ENCODE measurements around the gene FRY.
A peak's percentile ranks its signal among the peaks of the same experiment; 100 is the strongest.

Gene FRY

GRCh38 chr13:32261567-32261966 is 230.0 kb downstream of the FRY start:
- Histone ChIP-seq H3K4me1 (ENCODE audit: control insufficient read depth, insufficient read depth, low read length) (peaks cover 11% of the 10 kb centered on the region), H3K27me3 (replicated peaks; ENCODE audit: control insufficient read depth, insufficient read depth, low read length) (no peaks in the 10 kb centered on the region), H3K4me3 (ENCODE audit: low read length) (no peak overlapping the region), H3K36me3 (ENCODE audit: control insufficient read depth, insufficient read depth, low read length, severe bottlenecking) (peaks cover 8% of the 10 kb centered on the region), H3K9me3 (ENCODE audit: control insufficient read depth, low read length) (no peaks in the 10 kb centered on the region), H3K9ac (ENCODE audit: low read length) (no peak overlapping the region)
- peak; percentile 73 for DNase-seq (ENCODE audit: low read depth)

GRCh38 chr13:32262165-32262564 is 230.6 kb downstream of the FRY start:
- Histone ChIP-seq H3K27me3 (replicated peaks; ENCODE audit: control insufficient read depth, insufficient read depth, low read length) (no peaks in the 10 kb centered on the region), H3K9me3 (ENCODE audit: control insufficient read depth, low read length) (no peaks in the 10 kb centered on the region), H3K4me3 (ENCODE audit: low read length) (no peak overlapping the region), H3K4me1 (ENCODE audit: control insufficient read depth, insufficient read depth, low read length) (peaks cover 11% of the 10 kb centered on the region), H3K9ac (ENCODE audit: low read length) (no peak overlapping the region), H3K36me3 (ENCODE audit: control insufficient read depth, insufficient read depth, low read length, severe bottlenecking) (peaks cover 8% of the 10 kb centered on the region)
- DNase-seq (ENCODE audit: low read depth), result no peak

GRCh38 chr13:32262619-32263018 is 231.0 kb downstream of the FRY start:
- no peak overlapping the region for H3K9ac ChIP-seq (ENCODE audit: low read length)
- H3K27me3 ChIP-seq (replicated peaks; ENCODE audit: control insufficient read depth, insufficient read depth, low read length), result no peaks in the 10 kb centered on the region
- peaks cover 8% of the 10 kb centered on the region for H3K36me3 ChIP-seq (ENCODE audit: control insufficient read depth, insufficient read depth, low read length, severe bottlenecking)
- H3K4me1 ChIP-seq (ENCODE audit: control insufficient read depth, insufficient read depth, low read length), result peaks cover 11% of the 10 kb centered on the region
- no peak overlapping the region for H3K4me3 ChIP-seq (ENCODE audit: low read length)
- no peaks in the 10 kb centered on the region for H3K9me3 ChIP-seq (ENCODE audit: control insufficient read depth, low read length)
- no peak for DNase-seq (ENCODE audit: low read depth)

DNA sequence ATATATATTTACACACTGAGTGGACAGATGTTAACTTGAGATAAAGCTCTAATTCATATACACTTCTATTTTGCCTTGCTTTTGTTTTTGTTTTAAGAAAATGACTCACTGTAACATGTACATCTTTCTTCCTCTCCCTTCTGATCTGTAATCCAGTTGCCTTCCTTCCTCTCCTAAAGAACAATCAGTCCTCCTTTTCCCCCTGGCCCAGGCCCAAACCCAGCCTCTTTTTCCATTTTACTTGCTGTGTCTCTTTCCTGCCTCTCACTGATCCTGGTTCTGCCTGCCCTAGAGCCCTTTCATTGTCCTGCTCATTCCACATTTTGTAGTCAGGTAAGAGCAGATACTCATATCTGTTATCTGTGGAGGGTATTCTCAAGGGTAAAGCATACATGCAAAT is 232.8 kb downstream of the FRY start:
- Histone ChIP-seq H3K36me3 (ENCODE audit: control insufficient read depth, insufficient read depth, low read length, severe bottlenecking) (peaks cover 11% of the 10 kb centered on the region), H3K9me3 (ENCODE audit: control insufficient read depth, low read length) (no peaks in the 10 kb centered on the region), H3K4me3 (ENCODE audit: low read length) (no peak overlapping the region), H3K27me3 (replicated peaks; ENCODE audit: control insufficient read depth, insufficient read depth, low read length) (no peaks in the 10 kb centered on the region), H3K9ac (ENCODE audit: low read length) (no peak overlapping the region), H3K4me1 (ENCODE audit: control insufficient read depth, insufficient read depth, low read length) (peaks cover 11% of the 10 kb centered on the region)
- DNase-seq (ENCODE audit: low read depth), result peak; percentile 41

DNA sequence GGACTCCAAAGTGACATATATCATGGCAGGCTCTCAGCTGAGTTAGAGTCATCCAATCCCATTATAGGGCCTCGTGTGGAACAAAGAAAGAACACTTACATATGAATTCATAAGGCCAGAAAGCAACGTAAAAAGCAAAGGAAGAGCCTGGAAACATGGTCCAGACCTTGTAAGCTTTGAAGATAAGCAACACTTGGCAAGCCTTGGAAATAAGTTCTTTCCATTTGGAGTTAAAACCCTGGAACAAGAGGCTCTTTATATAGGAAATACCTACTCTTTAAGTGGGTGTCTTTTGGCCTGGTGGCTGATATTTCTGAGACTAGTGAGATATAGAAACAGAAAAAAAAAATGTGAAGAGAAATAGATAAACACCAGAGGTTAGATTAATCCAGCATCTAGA is 234.2 kb downstream of the FRY start:
- Histone ChIP-seq H3K9me3 (ENCODE audit: control insufficient read depth, low read length) (no peaks in the 10 kb centered on the region), H3K36me3 (ENCODE audit: control insufficient read depth, insufficient read depth, low read length, severe bottlenecking) (peaks cover 11% of the 10 kb centered on the region), H3K27me3 (replicated peaks; ENCODE audit: control insufficient read depth, insufficient read depth, low read length) (no peaks in the 10 kb centered on the region), H3K4me1 (ENCODE audit: control insufficient read depth, insufficient read depth, low read length) (peaks cover 11% of the 10 kb centered on the region), H3K4me3 (ENCODE audit: low read length) (no peak overlapping the region), H3K9ac (ENCODE audit: low read length) (no peak overlapping the region)
- DNase-seq (ENCODE audit: low read depth), result no peak

DNA sequence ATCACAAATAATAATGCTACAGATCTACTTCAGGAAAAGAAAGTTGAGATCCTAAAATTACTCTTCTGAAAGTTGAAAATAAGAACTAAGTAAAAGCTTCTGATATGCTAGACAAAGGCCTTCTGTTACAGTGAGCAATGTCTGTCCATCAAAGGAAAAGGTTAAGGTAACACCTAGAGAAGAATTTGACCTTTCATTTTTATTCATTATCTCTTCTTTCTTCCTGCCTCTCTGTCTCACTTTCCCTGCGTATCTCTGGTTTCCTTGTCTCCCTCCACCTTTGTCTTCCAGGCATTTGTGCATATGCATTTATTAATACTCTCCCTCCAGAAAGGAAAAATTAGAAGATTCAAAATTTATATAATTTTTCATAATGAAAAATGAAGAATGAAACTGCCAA is 234.6 kb downstream of the FRY start:
- no peak for DNase-seq (ENCODE audit: low read depth)
- peaks cover 11% of the 10 kb centered on the region for H3K36me3 ChIP-seq (ENCODE audit: control insufficient read depth, insufficient read depth, low read length, severe bottlenecking)
- H3K27me3 ChIP-seq (replicated peaks; ENCODE audit: control insufficient read depth, insufficient read depth, low read length), result no peaks in the 10 kb centered on the region
- H3K4me1 ChIP-seq (ENCODE audit: control insufficient read depth, insufficient read depth, low read length), result peaks cover 8% of the 10 kb centered on the region
- no peaks in the 10 kb centered on the region for H3K9me3 ChIP-seq (ENCODE audit: control insufficient read depth, low read length)
- H3K4me3 ChIP-seq (ENCODE audit: low read length), result no peak overlapping the region
- no peak overlapping the region for H3K9ac ChIP-seq (ENCODE audit: low read length)

GRCh38 chr13:32267836-32268439 is 236.4 kb downstream of the FRY start:
- Histone ChIP-seq H3K27me3 (replicated peaks; ENCODE audit: control insufficient read depth, insufficient read depth, low read length) (no peaks in the 10 kb centered on the region), H3K36me3 (ENCODE audit: control insufficient read depth, insufficient read depth, low read length, severe bottlenecking) (peaks cover 11% of the 10 kb centered on the region), H3K9ac (ENCODE audit: low read length) (no peak overlapping the region), H3K9me3 (ENCODE audit: control insufficient read depth, low read length) (no peaks in the 10 kb centered on the region), H3K4me1 (ENCODE audit: control insufficient read depth, insufficient read depth, low read length) (peaks cover 6% of the 10 kb centered on the region), H3K4me3 (ENCODE audit: low read length) (no peak overlapping the region)
- no peak for DNase-seq (ENCODE audit: low read depth)

DNA sequence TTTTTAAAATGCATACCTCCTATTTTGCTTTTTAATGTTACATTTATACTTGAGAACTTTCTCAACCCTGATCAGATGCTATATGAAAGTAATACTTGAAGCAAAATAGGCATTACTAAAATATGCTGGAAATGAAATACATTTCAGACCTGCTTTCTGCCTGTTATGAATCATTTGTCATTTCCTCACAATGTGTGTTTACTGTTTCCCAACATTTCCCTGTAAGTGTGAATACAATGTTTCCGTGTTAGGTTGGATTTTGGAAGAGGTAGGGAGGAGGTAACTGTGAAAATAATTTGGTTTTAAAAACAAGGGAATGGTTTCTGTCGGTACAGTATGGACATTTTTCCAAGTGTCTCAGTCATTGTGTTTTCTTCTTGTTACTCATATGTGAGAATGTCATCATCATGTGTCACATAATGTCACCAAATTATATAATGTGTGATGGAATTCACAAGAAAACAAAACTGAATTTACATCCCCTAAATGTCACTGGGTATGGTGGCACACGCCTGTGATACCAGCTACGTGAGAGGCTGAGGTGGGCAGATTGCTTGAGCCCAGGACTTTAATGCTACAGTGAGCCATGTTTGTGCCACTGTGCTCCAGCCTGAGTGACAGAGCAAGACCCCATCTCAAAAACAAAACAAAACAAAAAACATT is 240.6 kb downstream of the FRY start:
- H3K9me3 ChIP-seq (ENCODE audit: control insufficient read depth, low read length), result no peaks in the 10 kb centered on the region
- H3K36me3 ChIP-seq (ENCODE audit: control insufficient read depth, insufficient read depth, low read length, severe bottlenecking), result peaks cover 9% of the 10 kb centered on the region
- peak; percentile 33 for DNase-seq (ENCODE audit: low read depth)

GRCh38 chr13:32277839-32278238 is 246.3 kb downstream of the FRY start:
- H3K4me1 ChIP-seq (ENCODE audit: control insufficient read depth, insufficient read depth, low read length), result no peaks in the 10 kb centered on the region
- DNase-seq (ENCODE audit: low read depth), result no peak
- H3K9me3 ChIP-seq (ENCODE audit: control insufficient read depth, low read length), result no peaks in the 10 kb centered on the region
- no peak overlapping the region for H3K9ac ChIP-seq (ENCODE audit: low read length)
- no peaks in the 10 kb centered on the region for H3K27me3 ChIP-seq (replicated peaks; ENCODE audit: control insufficient read depth, insufficient read depth, low read length)
- peaks cover 19% of the 10 kb centered on the region for H3K36me3 ChIP-seq (ENCODE audit: control insufficient read depth, insufficient read depth, low read length, severe bottlenecking)
- H3K4me3 ChIP-seq (ENCODE audit: low read length), result no peak overlapping the region

More for the DNA sequence above, 240.6 kb downstream of the FRY start:
- Histone ChIP-seq H3K4me3 (ENCODE audit: low read length) (no peak overlapping the region), H3K4me1 (ENCODE audit: control insufficient read depth, insufficient read depth, low read length) (peaks cover 6% of the 10 kb centered on the region), H3K9ac (ENCODE audit: low read length) (no peak overlapping the region), H3K27me3 (replicated peaks; ENCODE audit: control insufficient read depth, insufficient read depth, low read length) (no peaks in the 10 kb centered on the region)

DNA sequence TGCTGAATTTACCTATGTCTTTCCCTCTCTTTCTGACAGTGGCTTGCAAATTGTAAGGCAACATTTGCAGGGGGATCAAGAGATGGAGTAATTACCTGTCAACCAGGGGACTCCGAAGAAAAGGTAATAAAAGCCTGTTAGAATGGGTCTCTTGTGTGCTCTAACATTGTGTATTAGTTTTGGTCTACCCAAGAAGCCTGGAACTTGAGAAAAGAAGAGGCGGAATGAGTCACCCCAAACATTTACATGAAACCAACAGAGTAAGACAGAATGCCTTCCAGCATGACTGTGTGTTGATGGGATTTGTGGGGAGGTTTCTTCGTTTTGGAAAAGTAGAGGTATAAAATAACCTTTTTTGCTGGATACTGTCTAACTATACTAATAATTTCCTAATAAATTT is 246.9 kb downstream of the FRY start:
- Histone ChIP-seq H3K9me3 (ENCODE audit: control insufficient read depth, low read length) (no peaks in the 10 kb centered on the region), H3K36me3 (ENCODE audit: control insufficient read depth, insufficient read depth, low read length, severe bottlenecking) (peaks cover 23% of the 10 kb centered on the region), H3K4me1 (ENCODE audit: control insufficient read depth, insufficient read depth, low read length) (no peaks in the 10 kb centered on the region), H3K27me3 (replicated peaks; ENCODE audit: control insufficient read depth, insufficient read depth, low read length) (no peaks in the 10 kb centered on the region), H3K9ac (ENCODE audit: low read length) (no peak overlapping the region), H3K4me3 (ENCODE audit: low read length) (no peak overlapping the region)
- DNase-seq (ENCODE audit: low read depth), result peak; percentile 41

DNA sequence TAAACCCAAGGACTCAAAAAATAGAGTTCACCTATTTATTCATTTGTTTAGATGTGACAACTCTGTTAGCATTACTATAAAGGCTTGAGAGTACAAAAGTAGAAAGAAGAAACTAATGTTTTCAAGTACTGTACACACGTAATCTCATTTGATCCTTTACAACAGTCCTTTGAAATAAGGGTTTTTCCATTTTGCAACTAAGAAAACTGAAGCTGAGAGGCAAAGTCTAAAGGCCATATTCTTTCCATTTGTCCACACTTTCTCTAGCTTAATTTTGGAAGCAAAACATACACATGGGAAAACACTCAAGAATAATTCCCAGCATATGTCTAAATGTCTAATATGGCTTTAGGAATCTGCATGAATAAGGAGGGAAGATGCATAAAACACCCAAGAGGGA is 249.5 kb downstream of the FRY start:
- DNase-seq (ENCODE audit: low read depth), result no peak
- Histone ChIP-seq H3K4me1 (ENCODE audit: control insufficient read depth, insufficient read depth, low read length) (peaks cover 12% of the 10 kb centered on the region), H3K27me3 (replicated peaks; ENCODE audit: control insufficient read depth, insufficient read depth, low read length) (no peaks in the 10 kb centered on the region), H3K36me3 (ENCODE audit: control insufficient read depth, insufficient read depth, low read length, severe bottlenecking) (peaks cover 23% of the 10 kb centered on the region), H3K9me3 (ENCODE audit: control insufficient read depth, low read length) (no peaks in the 10 kb centered on the region), H3K4me3 (ENCODE audit: low read length) (no peak overlapping the region), H3K9ac (ENCODE audit: low read length) (no peak overlapping the region)

Measured in adipocyte (in vitro differentiated cells).